BJ (cell line): Measurements from ENCODE around the gene DLL3. TPM values are rescaled to one million over a fixed set of nuclear protein-coding genes. Genes with fewer than 3 reads are reported as not detected.

Experiments used
- CTCF ChIA-PET: fragments of 350-600 bp; formaldehyde crosslinking; extraction: SDS; loops from one replicate; lab custom pipeline; 2021; ENCODE audit warnings: antibody characterized with exemption, inconsistent platforms; lab: Yijun Ruan, JAX
- POLR2A ChIA-PET: fragments of 300-600 bp; sonication (Branson Sonifier 250); formaldehyde crosslinking; extraction: SDS; loops from one replicate; lab custom pipeline; 2021; ENCODE audit warnings: antibody characterized with exemption; lab: Charles Lee
- DNase-seq: peaks from one replicate; pipeline ENCODE4 v3.0.0-alpha.2; 2011; ENCODE audit warnings: low read depth
- H3K27me3 ChIP-seq: 2 replicates; pipeline ENCODE4 v1.6.0; 2011; ENCODE audit warnings: low read length; ENCODE audit not compliant: control insufficient read depth, insufficient read depth
- H3K36me3 ChIP-seq: 2 replicates; pipeline ENCODE4 v1.5.1; 2011; ENCODE audit warnings: low read length; ENCODE audit not compliant: control insufficient read depth, insufficient read depth
- H3K4me3 ChIP-seq: 2 replicates; pipeline ENCODE4 v1.5.1; 2011; ENCODE audit warnings: low read depth, mild to moderate bottlenecking, control low read depth, low read length
- polyA plus RNA-seq: library from polyadenylated mRNA; depleted of rRNA; stranded (reverse); fragments of >200 nt; gene quantifications from 2 replicates; pipeline ENCODE4 v1.2.3, GENCODE V29; 2011
- TF ChIP-seq, protein P1 (sequence below): IDR thresholded peaks from 2 replicates; pipeline ENCODE4 v1.5.1; 2011; ENCODE audit warnings: low read depth, mild to moderate bottlenecking, control low read depth, inconsistent platforms, low read length, moderate library complexity; ENCODE audit not compliant: insufficient read depth

The DLL3 gene
- polyA plus RNA-seq, 1 experiment, result 1.0 TPM

DNA sequence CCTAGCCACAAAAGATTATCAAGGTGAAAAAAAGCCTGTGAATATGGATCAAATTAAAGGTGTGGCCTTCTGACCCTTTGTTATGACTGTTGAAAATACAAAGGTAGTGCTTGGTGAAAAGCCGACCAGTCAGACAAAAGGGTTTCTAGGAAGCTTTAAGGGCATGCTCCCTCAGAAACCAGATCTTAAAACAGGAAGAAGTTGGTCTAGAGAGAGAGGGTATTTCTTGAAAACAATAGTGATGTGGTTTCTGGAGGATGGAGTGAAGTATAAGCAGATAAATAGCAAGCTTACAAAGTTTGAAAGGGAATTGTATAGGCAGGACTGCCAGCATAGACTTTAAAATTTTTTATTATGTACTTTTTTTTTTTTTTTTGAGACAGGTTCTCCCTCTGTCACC lies 46.2 kb downstream of the DLL3 start:
- TF ChIP-seq, protein P1, sequence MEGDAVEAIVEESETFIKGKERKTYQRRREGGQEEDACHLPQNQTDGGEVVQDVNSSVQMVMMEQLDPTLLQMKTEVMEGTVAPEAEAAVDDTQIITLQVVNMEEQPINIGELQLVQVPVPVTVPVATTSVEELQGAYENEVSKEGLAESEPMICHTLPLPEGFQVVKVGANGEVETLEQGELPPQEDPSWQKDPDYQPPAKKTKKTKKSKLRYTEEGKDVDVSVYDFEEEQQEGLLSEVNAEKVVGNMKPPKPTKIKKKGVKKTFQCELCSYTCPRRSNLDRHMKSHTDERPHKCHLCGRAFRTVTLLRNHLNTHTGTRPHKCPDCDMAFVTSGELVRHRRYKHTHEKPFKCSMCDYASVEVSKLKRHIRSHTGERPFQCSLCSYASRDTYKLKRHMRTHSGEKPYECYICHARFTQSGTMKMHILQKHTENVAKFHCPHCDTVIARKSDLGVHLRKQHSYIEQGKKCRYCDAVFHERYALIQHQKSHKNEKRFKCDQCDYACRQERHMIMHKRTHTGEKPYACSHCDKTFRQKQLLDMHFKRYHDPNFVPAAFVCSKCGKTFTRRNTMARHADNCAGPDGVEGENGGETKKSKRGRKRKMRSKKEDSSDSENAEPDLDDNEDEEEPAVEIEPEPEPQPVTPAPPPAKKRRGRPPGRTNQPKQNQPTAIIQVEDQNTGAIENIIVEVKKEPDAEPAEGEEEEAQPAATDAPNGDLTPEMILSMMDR, result no peak
- Histone ChIP-seq H3K4me3 (no peak overlapping the region), H3K36me3 (no peaks in the 10 kb centered on the region), H3K27me3 (no peaks in the 10 kb centered on the region)
- DNase-seq, result no peak
- ChIA-PET CTCF (no interaction called here), POLR2A (no interaction called here)

DNA sequence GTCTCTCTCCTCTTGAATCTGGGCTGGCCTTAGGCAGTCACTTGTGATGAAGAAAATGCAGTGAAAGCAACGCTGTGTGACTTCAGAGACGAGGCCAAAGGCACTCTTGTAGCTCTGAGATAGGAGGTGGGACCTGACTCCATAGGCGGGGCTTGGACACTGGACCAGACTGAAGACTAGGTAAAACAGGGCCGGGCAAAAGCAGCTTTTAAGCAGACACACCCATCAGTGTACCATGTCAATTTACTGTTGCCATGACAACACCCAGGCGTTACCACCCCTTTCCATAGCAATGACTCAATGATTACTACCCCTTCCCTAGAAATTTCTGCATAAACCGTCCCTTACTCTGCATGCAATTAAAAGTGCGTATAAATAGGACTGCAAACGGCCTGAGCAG lies 47.9 kb downstream of the DLL3 start:
- H3K36me3 ChIP-seq, result no peaks in the 10 kb centered on the region
- DNase-seq, result no peak
- CTCF ChIA-PET, result interaction anchor here (0.8 to 1.1 kb wide), 2 partner anchors 14 to 580 kb away, joined by 3 to 4 read pairs; partner anchors contain the start of gene EID2B
- TF ChIP-seq, protein P1, result no peak
- H3K27me3 ChIP-seq, result no peaks in the 10 kb centered on the region
- no peak overlapping the region for H3K4me3 ChIP-seq
- POLR2A ChIA-PET, result no interaction called here

DNA sequence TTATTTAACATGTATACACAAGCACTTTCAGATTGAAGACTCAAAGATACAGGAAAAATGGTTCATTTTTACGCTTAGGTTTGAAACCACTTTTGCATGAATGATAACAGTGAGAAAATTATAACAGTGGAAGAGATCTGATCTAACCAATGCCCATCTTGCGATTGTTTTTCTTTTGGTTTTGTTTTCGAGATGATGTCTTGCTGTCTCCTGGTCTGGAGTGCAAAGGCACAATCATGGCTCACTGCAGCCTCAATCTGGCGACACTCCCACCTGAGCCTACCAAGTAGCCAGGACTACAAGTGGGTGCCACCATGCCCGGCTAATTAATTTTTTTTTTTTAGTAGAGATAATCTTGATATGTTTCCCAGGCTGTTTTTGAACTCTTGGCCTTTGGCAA lies 51.5 kb downstream of the DLL3 start:
- ChIA-PET POLR2A (no interaction called here), CTCF (interaction anchor here (1.2 to 4.5 kb wide), 5 partner anchors 9 to 123 kb away, joined by 3 to 28 read pairs (median 12); partner anchors contain the start of genes EID2 and EID2B)
- TF ChIP-seq, protein P1, result no peak
- DNase-seq, result no peak
- H3K27me3 ChIP-seq, result no peaks in the 10 kb centered on the region
- H3K4me3 ChIP-seq, result no peak overlapping the region
- no peaks in the 10 kb centered on the region for H3K36me3 ChIP-seq

DNA sequence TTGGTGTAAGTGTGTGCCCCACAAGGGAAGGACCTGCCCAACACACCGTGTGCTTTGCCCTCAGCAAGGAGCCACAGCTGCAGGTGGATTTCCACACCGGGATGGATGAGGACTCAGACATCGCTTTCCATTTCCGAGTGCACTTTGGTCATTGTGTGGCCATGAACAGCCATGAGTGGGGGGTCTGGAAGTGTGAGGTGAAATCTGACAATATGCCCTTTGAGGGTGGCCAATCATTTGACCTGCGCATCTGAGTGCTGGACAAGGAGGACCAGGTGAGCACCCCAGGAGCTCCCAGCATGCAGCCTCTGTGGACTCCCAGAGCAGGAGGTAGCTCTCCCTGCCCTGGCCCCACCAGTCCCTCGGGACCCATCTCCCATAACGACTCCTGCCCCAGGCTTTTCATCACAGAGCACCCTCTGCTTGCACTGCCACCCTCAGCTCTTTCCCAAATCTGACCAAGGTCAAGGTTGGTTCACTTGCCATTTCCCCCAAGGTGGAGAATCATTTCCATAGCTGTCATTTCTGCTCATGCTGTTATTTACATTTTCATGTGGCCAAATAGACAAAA lies 54.4 kb downstream of the DLL3 start:
- Histone ChIP-seq H3K27me3 (no peaks in the 10 kb centered on the region), H3K4me3 (no peak overlapping the region), H3K36me3 (no peaks in the 10 kb centered on the region)
- POLR2A ChIA-PET, result no interaction called here
- TF ChIP-seq, protein P1, result no peak
- no peak for DNase-seq
- CTCF ChIA-PET, result interaction anchor here (1.0 to 4.5 kb wide), 2 partner anchors 114 to 120 kb away, joined by 4 to 23 read pairs; no protein-coding TSS in a partner anchor

DNA sequence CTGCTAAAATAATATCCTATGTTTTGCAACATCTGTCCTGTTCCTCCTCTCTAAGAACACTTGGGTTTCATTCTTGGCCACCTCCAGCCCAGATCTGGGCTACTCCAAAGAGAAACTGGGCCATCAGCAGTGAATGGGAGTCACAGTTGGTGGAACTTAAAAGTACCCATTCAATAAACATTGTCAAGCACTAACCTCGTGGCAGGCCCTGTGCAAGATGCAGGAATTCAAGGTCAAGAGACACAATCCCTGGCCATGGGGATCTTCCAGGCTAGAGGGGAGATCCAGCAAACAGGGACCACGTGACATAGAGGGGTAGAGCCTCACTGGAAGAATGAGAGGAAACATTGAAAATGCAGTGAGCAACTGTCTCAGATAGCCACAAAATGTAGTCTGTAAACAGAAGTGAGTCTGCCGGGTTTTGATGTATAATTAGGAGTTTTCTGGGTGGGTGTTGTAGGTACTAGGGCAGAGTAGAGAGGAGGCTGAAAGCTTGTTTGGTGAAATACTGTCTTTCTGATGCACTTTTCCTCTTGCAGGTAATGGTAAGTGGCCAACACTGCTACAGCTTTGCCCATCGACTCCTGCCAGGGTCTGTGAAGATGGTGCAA lies 56.1 kb downstream of the DLL3 start:
- H3K36me3 ChIP-seq, result no peaks in the 10 kb centered on the region
- H3K4me3 ChIP-seq, result no peak overlapping the region
- H3K27me3 ChIP-seq, result peaks cover 1% of the 10 kb centered on the region
- POLR2A ChIA-PET, result no interaction called here
- DNase-seq, result no peak
- CTCF ChIA-PET, result interaction anchor here (4.5 kb wide), 1 partner anchor 118 kb away, joined by 23 read pairs; no protein-coding TSS in a partner anchor
- TF ChIP-seq, protein P1, result no peak
